Stimulated activated CD4-positive, alpha-beta T cell treated with anti-CD3 and anti-CD28 coated beads, Interleukin-15, amount 100 ng/mL, for 24 hours (primary cell): ENCODE data around the gene TMEM239.
"Not testable (repeated sequence)": the region's sequence is repeated elsewhere in the genome, so short reads cannot be mapped to it uniquely, and the experiment has no call there.

Experiments used
- DNase-seq: peaks from one replicate; pipeline ENCODE4 v3.0.0-alpha.2; 2020

The TMEM239 gene

DNA sequence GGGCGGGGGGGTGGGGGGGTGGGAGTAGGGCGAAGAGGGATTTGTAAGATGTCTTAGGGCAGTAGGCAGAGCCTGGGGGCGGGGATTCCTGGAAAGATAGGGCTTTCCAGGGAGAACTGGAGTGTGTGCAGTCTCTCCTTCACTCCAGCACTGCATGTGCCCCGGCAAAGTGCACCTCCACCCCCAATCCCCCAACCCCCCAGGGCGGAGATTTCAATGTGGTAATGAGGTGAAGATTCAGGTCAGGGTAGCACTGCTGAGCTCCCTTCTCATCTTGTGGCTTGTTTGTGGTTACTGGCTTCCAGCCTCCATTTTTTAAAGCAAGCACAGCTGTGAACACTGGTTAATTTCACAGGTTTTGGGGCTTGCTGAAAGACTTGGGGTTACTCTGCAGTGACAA, 5.9 kb downstream of the TMEM239 start:
- peak; percentile 26 for DNase-seq

GRCh38 chr20:2825761-2826160, 9.6 kb downstream of the TMEM239 start:
- DNase-seq, result no peak

DNA sequence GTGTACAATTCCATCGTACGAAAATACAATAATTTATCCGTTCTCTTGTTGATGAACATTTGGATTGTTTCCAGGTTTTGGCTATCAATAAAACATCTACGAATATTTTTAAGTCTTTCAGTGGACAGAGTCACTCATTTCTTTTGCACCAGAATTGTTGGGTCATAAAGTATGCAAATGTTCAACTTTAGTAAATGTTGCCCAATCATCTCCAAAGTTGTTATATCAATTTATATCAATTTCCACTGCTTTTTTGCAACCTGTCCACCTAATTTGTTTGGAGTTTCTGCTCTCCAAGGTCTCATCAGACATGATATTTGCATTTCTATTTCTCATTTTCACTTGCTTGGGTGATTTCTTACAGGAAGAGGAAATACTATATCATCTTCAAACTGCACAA, 10.5 kb downstream of the TMEM239 start:
- DNase-seq, result no peak

GRCh38 chr20:2829376-2829775, 13.2 kb downstream of the TMEM239 start:
- DNase-seq, result no peak

- DNase-seq, result not testable (repeated sequence)
Measured at GRCh38 chr20:2831206-2831605, 15.0 kb downstream of the TMEM239 start.

- DNase-seq, result no peak
Measured at GRCh38 chr20:2833761-2834160, 17.6 kb downstream of the TMEM239 start.

GRCh38 chr20:2834401-2835110, 18.4 kb downstream of the TMEM239 start:
- DNase-seq, result no peak

DNA sequence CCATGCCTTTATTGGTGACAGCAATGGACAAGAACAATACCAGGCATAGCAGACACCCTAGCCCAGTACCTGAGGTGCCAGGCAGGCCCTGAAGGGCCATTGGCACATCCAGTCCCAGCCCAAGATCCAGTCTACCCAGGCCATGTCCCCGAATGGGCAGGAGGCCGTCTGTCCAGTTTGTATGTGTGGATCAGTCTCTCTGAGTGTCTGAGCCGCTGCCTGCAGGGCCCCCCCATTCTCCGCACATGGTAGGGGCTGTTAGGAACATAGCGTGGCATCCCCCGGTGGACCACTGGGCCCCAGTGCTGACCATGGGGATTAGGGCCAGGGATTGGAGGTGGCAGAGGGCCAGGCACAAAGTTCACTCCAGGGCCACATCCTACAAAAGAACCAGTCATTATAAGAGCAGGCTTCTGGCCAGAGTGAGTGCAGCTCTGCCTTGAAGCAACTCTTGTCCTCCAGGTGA, 19.2 kb downstream of the TMEM239 start:
- no peak for DNase-seq

DNA sequence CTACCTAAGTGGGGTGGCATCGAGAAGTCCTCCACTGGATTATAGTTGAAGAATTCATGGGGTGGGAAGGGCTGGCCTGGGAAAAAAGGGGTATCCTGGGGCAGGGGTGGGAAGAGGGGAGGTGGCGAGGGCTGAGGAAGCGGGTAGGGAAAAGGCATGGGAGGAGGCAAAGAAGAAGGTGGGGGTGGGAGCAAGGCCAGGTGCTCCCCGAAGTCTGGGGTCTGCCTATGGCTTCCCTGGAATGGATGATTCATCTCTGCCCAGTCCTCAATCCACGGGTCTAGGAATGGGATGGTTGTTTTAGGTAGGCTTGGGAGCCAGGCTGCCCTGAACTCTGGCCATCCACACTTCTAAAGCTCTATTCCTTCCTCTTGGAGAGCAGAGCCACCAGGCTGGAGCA, 19.9 kb downstream of the TMEM239 start:
- no peak for DNase-seq

GRCh38 chr20:2837221-2837960, 21.2 kb downstream of the TMEM239 start:
- DNase-seq, result no peak

- DNase-seq, result no peak
Measured at GRCh38 chr20:2838170-2838797, 22.1 kb downstream of the TMEM239 start.

GRCh38 chr20:2838847-2839671, 22.9 kb downstream of the TMEM239 start:
- DNase-seq, result no peak

DNA sequence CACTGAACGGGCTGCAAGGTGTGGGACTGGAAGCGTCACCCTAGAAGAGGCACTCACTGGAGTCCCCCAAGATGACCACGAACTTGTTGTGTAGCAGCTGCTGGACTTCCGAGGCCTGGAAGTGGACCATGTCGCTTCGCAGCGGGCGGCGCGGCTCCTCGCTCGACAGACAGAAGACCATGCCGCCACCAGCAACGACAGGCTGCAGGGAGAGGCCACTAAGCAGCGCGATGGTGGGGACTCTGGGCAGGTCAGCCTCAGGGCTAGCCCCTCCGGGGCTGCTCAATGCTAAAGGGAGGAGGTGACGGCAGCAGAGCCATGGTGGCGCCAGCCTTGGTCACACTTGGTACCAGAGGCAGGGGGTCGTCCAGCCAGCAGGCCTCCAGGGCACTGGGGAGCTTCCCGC, 23.6 kb downstream of the TMEM239 start:
- DNase-seq, result no peak

- DNase-seq, result peak; percentile 93
Measured at GRCh38 chr20:2840138-2840966, 24.2 kb downstream of the TMEM239 start, which contains the start of the genes PCED1A and VPS16. Gene PCED1A (minus strand): TSS chr20:2840655. CDS start chr20:2839912, 743 bp downstream. Gene VPS16 (plus strand): TSS chr20:2840745. CDS start chr20:2840775, 30 bp downstream.

GRCh38 chr20:2840967-2841531, 24.9 kb downstream of the TMEM239 start:
- peak; percentile 61 for DNase-seq

- DNase-seq, result no peak
Measured at GRCh38 chr20:2845607-2846006, 29.4 kb downstream of the TMEM239 start.

DNA sequence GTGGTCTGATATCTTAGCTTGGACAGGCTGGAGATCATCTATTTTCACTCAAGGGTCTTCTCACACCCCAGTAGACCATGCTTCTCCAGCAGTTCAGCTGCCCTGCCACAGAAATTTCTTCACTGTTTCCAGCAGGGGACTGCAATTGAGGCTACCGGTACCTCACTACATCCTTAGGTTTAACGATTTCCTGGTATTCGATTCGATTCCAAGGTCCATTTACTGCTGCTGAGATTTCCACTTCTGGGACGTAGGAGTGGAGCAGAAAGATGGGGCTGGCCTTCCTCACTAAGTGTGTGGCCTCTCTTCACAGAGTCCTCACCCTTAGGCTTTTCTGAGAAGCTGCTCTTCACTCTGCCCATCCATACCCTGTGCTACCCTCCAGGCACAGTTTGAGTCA, 30.5 kb downstream of the TMEM239 start:
- DNase-seq, result no peak

- DNase-seq, result no peak
Measured at GRCh38 chr20:2847802-2848201, 31.6 kb downstream of the TMEM239 start.

- no peak for DNase-seq
Measured at GRCh38 chr20:2849529-2849928, 33.4 kb downstream of the TMEM239 start.

- DNase-seq, result no peak
Measured at GRCh38 chr20:2851086-2851485, 34.9 kb downstream of the TMEM239 start.

DNA sequence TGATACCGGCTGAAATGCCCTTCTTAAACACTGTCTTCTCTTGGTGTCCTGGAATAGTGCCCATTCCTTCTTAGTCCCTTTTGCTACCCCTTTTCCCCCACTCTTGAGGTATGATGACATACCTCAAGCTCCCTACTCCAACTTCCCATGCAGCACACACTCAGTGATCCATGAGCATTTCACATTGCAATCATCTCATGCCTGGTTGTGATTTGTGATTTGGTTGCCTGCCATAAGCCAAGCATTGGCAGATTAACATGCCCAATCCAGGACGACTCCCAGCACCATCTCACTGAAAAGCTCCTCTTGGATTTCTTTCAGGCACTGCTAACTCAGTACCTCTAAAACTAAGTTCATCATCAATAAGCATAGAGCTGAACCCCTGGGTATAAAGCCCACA, 42.4 kb downstream of the TMEM239 start:
- DNase-seq, result no peak
